NCI-H2227 treated with DMSO at 0.1 percent for 48 hours (cell line): ENCODE results near the gene TMEM8B.
A peak's percentile ranks its signal among the peaks of the same experiment; 100 is the strongest.
"Not testable (repeated sequence)": the region's sequence is repeated elsewhere in the genome, so short reads cannot be mapped to it uniquely, and the experiment has no call there.

Source experiments
- DNase-seq: peaks from one replicate; lab custom pipeline; 2025; lab: John Stamatoyannopoulos, UW

Gene TMEM8B

GRCh38 chr9:35864695-35865255, 35.7 kb downstream of the TMEM8B start:
- no peak for DNase-seq

DNA sequence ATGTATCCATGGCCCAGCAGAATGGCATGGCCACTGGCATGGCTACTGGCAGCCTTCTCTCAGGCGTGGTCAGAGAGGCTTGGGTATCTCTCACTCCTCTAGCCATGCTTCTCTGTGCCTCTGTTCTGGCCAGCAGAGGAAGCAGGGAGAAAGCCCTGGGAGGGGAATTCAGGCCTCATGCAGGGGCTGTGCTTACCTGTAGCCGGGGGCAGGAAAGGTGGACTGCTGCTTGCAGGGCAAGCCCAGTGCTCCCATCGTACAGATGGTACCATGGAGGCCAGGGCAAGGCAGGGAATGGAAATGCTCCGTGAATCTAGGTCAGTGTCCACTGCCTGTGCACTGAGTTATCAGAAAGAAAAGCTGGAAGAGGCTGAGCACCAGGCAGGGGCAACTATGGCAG, 38.5 kb downstream of the TMEM8B start:
- DNase-seq: no peak

- DNase-seq: no peak
Observed at GRCh38 chr9:35868933-35869332, 39.9 kb downstream of the TMEM8B start.

- no peak for DNase-seq
Observed at GRCh38 chr9:35869621-35870216, 40.7 kb downstream of the TMEM8B start.

DNA sequence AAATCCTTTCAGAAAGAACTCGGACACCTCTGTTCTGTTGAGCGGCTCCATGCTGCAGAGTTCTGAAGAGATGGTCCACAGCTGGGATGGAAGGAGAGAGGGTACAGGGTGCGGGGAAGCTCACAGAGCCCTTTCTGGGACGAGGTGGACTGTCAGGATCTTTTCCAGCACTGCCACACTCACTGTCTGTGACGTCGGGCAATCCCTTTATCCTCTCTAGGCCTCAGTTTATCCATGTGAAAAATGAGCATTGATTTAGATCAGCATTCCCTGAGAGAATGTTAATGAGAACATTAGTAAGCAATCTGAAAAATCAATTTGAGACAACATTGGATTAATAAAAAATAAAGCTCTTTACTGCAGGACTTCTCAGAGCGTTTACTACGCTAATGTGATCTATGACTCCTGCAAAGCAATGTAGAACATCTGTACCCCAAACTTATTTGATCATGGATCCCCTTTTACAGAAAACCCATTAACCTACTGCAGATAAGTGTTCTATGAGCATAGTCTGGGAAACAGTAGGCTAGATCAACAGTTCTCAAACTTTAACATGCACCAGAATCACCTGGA, 41.4 kb downstream of the TMEM8B start, which contains the start of gene OR13J1:
Gene OR13J1 (minus strand): TSS at position 51 of the 573 bp plus-strand sequence. CDS start 0 bp downstream, at position 51.
- DNase-seq: no peak

DNA sequence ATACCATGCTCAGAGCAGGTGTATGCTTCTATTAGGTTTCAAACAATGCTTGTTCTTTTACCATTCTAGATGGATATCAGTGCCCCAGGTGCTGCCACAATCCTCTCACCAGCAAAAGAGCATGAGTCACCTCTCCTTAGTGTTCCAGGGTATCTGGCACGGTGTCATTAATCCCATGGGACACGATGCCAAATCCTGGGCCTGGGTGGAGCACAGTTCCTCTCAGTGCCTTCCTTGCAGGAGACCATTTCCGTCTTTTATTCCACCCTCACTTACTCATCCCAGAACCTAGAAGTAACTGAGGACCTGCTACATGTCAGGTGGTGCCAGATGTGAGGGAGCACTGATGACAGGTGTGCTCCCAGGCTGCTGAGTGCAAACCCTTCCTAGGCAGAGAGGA, 42.5 kb downstream of the TMEM8B start:
- DNase-seq: no peak

GRCh38 chr9:35872505-35872904, 43.5 kb downstream of the TMEM8B start:
- no peak for DNase-seq

DNA sequence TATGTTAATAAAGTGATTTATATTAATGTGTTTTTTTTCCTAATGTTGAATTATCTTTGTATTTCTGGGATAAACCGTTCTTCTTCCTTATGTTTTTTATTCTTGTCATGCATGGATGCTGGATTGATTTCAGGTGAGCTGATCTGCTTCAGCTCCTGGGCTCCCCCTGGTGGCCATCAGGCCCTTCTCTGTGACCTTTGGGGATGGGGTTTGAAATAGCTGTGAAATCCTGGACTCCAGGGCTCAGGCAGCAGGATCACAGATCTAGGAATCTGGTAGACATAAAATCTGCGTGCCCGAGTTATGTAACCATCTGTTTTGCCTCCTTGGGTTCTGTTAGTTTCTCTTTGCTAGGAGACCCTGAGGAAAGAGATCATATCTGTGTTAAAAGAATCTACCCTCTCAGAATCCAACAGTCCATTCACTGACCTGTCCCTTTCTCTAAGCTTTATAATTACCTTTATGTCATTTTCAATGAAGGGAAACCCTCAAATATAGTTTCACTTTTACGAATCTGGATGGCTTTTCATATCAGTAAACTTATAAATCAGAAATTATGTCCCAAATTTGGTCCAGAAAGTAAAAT, 53.3 kb downstream of the TMEM8B start:
- DNase-seq: peak; percentile 58

- DNase-seq: no peak
Observed at GRCh38 chr9:35882996-35883395, 54.0 kb downstream of the TMEM8B start.

DNA sequence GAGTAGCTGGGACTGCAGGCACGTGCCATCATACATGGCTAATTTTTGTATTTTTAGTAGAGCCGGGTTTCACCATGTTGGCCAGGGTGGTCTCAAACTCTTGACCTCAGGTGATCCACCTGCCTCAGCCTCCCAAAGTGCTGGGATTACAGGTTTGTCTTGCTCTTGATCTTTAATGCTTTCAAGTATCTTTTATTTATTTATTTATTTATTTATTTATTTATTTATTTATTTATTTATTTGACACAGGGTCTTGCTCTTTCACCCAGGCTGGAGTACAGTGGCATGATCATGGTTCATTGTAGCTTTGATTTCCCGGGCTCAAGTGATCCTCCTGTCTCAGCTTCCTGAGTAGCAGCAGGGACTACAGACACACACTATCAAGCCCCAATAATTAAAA, 55.9 kb downstream of the TMEM8B start:
- DNase-seq: not testable (repeated sequence)

- DNase-seq: no peak
Observed at GRCh38 chr9:35891646-35892045, 62.6 kb downstream of the TMEM8B start.

GRCh38 chr9:35892051-35892450, 63.0 kb downstream of the TMEM8B start:
- no peak for DNase-seq

- DNase-seq: no peak
Observed at GRCh38 chr9:35896570-35896969, 67.5 kb downstream of the TMEM8B start.

DNA sequence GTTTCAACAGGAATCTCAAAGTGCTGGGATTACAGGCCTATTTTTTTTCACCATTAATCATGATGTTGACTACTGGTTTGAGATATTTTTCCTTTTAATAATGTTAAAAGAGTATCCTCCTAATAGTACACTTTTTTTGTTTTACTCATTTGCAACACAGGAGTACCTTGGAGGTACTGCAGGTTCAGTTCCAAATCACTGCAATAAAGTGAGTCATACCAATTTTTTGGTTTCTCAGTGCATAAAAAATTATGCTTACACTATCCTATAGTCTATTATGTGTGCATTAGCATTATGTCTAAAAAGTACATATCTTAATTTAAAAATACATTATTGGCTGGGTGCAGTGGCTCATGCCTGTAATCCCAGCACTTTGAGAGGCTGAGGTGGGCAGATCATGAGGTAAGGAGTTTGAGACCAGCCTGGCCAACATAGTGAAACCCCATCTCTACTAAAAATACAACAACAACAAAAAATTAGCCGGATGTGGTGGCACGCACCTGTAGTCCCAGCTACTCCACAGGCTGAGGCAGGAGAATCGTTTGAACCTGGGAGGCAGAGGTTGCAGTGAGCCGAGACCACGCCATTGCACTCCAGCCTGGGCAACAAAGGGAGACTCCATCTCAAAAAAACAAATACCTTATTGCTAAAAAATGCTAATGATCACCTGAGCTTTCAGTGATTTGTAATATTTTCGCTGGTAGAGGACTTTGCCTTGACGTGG, 68.5 kb downstream of the TMEM8B start:
- not testable (repeated sequence) for DNase-seq

- no peak for DNase-seq
Observed at GRCh38 chr9:35898337-35898736, 69.3 kb downstream of the TMEM8B start.

- DNase-seq: no peak
Observed at GRCh38 chr9:35899021-35899420, 70.0 kb downstream of the TMEM8B start.

GRCh38 chr9:35903049-35903448, 74.0 kb downstream of the TMEM8B start:
- DNase-seq: peak; percentile 16

GRCh38 chr9:35904338-35904737, 75.3 kb downstream of the TMEM8B start:
- no peak for DNase-seq

- no peak for DNase-seq
Observed at GRCh38 chr9:35905051-35905781, 76.2 kb downstream of the TMEM8B start.

GRCh38 chr9:35905912-35906679, 77.1 kb downstream of the TMEM8B start, which contains the start of gene HRCT1:
HRCT1 (plus strand) TSS chr9:35906202; CDS start chr9:35906288, 86 bp downstream.
- DNase-seq: no peak
